ACC112 (cell line): ENCODE measurements around the gene ZNF837.
"Not testable (repeated sequence)": the region's sequence is repeated elsewhere in the genome, so short reads cannot be mapped to it uniquely, and the experiment has no call there.

Source experiments
- H2AFZ ChIP-seq: fragments of 200-600 bp; sonication (generic); one replicate; pipeline ENCODE4 v1.6.0; 2017; ENCODE audit warnings: antibody characterized with exemption, low read length; ENCODE audit not compliant: unreplicated experiment
- H3K27ac ChIP-seq: fragments of 200-600 bp; sonication (generic); 2 replicates; pipeline ENCODE4 v1.5.1; 2014; ENCODE audit warnings: low read depth, mild to moderate bottlenecking, antibody characterized with exemption, low read length, moderate library complexity
- H3K27me3 ChIP-seq: fragments of 200-600 bp; sonication (generic); 2 replicates; pipeline ENCODE4 v1.6.1; 2014; ENCODE audit warnings: mild to moderate bottlenecking, antibody characterized with exemption, low read length, moderate library complexity, mixed read lengths; ENCODE audit not compliant: insufficient read depth
- H3K36me3 ChIP-seq: fragments of 200-600 bp; sonication (generic); 2 replicates; pipeline ENCODE4 v1.6.1; 2016; ENCODE audit warnings: mild to moderate bottlenecking, antibody characterized with exemption, low read length, moderate library complexity, mixed read lengths; ENCODE audit not compliant: insufficient read depth
- H3K4me1 ChIP-seq: fragments of 200-600 bp; sonication (generic); one replicate; pipeline ENCODE4 v1.6.1; 2016; ENCODE audit warnings: low read length, mixed read lengths; ENCODE audit not compliant: insufficient read depth, unreplicated experiment, control insufficient read depth
- H3K4me3 ChIP-seq: fragments of 200-600 bp; sonication (generic); 2 replicates; pipeline ENCODE4 v1.5.1; 2014; ENCODE audit warnings: mild to moderate bottlenecking, low read depth, low read length
- H3K79me2 ChIP-seq: fragments of 200-600 bp; sonication (generic); one replicate; pipeline ENCODE4 v1.6.0; 2016; ENCODE audit warnings: low read length; ENCODE audit not compliant: control insufficient read depth, unreplicated experiment, insufficient read depth

Gene ZNF837

DNA sequence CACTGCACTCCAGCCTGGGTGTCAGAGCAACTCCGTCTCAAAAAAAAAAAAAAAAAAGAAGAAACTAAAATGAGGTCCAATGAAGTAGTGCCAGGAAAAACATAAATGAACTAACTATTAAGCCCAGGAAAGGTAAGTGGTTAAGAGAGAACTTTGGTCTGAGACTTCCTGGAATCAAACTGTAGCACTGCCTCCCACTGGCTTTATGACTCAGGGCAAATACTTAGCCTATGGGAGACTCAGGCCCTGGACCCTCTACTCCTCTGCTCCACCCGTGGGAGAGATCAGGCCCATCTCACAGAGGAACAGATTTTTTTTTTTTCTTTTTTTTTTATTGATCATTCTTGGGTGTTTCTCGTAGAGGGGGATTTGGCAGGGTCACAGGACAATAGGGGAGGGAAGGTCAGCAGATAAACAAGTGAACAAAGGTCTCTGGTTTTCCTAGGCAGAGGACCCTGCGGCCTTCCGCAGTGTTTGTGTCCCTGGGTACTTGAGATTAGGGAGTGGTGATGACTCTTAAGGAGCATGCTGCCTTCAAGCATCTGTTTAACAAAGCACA lies 23.2 kb upstream of the ZNF837 start:
- H3K36me3 ChIP-seq, H3K4me1 ChIP-seq, H3K4me3 ChIP-seq, H3K27me3 ChIP-seq, H2AFZ ChIP-seq, H3K27ac ChIP-seq: not testable (repeated sequence)
- H3K79me2 ChIP-seq, result peaks cover 12% of the 10 kb centered on the region

DNA sequence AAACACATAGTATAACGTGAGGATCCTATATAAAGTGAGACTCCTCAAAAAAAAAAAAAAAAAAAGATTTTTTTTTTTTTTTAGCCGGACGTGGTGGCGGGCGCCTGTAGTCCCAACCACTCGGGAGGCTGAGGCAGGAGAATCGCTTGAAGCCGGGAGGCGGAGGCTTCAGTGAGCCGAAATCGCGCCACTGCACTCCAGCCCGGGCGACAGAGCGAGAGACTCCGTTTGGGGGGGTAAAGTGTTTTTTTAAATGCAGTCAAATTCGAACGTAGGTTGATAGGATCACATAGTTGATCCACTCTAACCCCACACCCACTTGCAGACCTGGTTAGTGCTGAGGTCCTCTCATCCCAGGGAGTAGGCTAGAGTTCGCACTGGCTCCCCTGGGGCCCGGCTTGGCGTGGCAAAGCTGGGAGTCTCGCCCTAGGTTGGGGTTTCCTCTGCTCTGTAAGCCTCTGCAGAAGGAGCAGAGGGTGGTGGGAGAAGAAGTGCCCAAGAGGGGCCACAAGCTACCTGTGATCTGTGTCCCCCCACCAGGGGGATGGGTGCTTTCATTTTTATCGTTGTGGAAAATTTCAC lies 21.1 kb upstream of the ZNF837 start:
- H3K36me3 ChIP-seq, result no peaks in the 10 kb centered on the region
- no peaks in the 10 kb centered on the region for H3K79me2 ChIP-seq
- peaks cover 4% of the 10 kb centered on the region for H3K4me1 ChIP-seq
- peak overlapping the region; percentile 84 for H3K4me3 ChIP-seq
- H2AFZ ChIP-seq, result no peak overlapping the region
- H3K27ac ChIP-seq, result no peak overlapping the region
- no peaks in the 10 kb centered on the region for H3K27me3 ChIP-seq

DNA sequence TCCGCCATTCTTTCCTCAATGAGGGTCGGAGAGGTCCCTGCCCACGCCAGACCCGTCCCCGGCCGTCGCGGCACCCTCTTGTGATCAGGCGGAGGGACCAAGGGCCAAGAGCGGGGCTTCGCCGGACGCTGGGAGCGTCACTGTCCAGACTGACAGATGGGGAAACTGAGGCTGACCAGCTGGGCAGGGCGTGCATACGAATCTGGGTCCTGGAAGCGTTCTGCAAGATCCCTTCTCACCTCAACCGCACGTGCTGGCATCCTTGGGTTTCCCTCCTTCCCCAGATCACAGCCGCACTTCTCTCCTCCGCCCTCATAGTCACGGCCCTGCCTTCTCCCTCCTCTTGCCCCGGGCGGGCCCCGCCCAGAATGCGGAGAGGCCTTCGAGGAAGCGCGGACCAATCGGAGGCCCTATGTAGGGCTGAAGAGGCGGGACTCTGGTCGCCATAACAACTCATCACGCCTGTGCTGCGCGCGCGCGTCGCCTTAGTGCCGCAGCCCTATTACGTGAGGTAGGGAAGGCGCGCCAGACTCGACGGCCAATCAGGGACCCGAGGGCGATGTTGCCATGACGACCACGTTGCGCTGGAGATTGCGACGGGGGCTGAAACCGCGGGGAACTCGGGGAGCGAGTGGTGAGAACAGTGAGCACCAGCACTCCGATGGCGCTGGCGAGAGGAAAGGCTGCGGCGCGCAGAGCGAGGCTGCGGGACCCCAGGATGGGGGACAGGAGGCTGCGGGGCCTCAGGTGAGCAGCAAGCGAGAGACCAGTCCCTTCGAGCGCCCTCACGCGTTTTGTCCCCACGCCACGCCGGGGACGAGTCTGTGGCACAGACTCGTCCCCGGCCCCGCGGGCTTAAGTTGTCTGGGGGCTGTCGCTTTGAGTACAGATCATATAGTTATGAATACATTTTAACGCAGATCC lies 20.3 kb upstream of the ZNF837 start:
- Histone ChIP-seq H3K36me3 (no peaks in the 10 kb centered on the region), H3K27me3 (no peaks in the 10 kb centered on the region), H3K4me1 (peaks cover 4% of the 10 kb centered on the region), H3K27ac (no peak overlapping the region), H2AFZ (peak overlapping the region; percentile 68), H3K4me3 (peak overlapping the region; percentile 84), H3K79me2 (no peaks in the 10 kb centered on the region)

DNA sequence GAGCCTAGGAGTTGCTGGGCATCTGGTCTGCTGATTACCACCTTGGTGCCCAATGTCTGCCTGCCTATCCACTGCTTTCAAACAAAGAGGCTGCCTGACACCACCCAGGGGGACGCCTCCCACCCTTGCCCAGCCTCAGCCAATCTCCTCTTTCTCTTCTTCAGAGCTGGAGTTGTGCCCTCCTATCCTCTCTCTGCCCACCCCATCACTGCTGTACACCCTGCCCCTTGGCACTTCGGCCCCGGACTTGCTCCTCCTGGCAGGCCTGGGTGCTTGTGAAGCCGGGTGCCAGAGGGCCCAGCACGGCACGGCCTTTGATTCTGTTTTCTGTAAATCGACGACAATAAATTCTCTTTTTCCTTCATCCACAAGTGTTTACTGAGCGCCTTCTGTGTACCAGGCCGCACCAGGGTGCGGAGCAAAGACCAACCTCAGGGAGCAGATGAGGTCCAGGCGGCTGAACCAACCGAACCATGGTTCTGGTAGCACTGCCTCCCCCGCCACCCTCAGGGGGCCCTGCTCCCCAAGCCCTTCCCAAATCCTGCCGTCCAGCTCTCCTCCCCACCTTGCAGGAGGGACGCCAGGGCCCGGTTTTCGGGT lies 19.6 kb upstream of the ZNF837 start:
- Histone ChIP-seq H3K4me3 (peak overlapping the region; percentile 84), H3K4me1 (peaks cover 4% of the 10 kb centered on the region), H3K79me2 (no peaks in the 10 kb centered on the region), H3K27ac (no peak overlapping the region), H3K36me3 (no peaks in the 10 kb centered on the region), H2AFZ (peak overlapping the region; percentile 56), H3K27me3 (no peaks in the 10 kb centered on the region)

DNA sequence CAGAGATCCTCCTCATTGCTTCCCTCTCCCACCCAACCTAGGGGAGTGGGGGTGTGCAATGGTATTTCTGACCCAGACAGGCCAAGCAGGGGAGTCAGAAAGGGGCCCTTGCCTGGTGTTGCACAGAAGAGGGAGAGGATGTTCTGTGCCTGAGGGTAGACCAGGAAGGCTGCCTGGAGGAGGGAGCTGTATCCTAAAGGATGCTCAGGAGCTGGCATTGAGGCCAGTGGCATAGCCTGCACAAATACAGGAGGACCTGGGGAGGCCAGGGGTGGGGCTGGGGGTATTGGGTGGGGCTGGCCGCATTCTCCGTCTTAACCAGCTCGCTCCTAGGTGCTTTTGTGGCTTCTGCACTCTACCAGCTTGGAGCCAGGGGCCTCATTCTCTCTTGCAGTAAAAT lies 19.1 kb upstream of the ZNF837 start:
- Histone ChIP-seq H3K36me3 (no peaks in the 10 kb centered on the region), H3K4me1 (peaks cover 4% of the 10 kb centered on the region), H2AFZ (no peak overlapping the region), H3K27me3 (no peaks in the 10 kb centered on the region), H3K27ac (no peak overlapping the region), H3K4me3 (peak overlapping the region; percentile 84; the same call in 1 of the 2 replicates), H3K79me2 (no peaks in the 10 kb centered on the region)

DNA sequence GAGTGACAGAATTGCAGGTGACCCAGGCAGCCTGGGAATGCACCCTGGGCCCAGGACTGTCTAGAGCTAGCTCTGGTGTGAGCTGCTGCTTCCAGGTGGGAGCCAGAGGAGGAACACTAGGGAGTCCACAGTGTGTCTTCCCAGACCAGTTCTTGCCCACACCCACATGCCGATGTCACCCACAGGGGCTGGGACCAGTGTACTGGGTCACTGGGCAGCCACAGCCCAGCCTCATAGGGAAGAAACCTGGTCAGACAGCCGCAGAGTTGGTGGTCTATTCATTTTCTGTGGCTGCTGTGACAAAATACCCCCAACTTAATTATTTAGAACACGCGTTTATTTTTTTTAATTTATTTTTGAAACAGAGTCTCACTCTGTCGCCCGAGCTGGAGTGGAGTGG lies 17.7 kb upstream of the ZNF837 start:
- H3K27me3 ChIP-seq, result no peaks in the 10 kb centered on the region
- no peak overlapping the region for H3K27ac ChIP-seq
- H3K79me2 ChIP-seq, result no peaks in the 10 kb centered on the region
- H3K36me3 ChIP-seq, result 0 out of 2 replicates have a peak, but pooled peaks cover 3% of the 10 kb centered on the region
- peaks cover 4% of the 10 kb centered on the region for H3K4me1 ChIP-seq
- no peak overlapping the region for H3K4me3 ChIP-seq
- H2AFZ ChIP-seq, result no peak overlapping the region

DNA sequence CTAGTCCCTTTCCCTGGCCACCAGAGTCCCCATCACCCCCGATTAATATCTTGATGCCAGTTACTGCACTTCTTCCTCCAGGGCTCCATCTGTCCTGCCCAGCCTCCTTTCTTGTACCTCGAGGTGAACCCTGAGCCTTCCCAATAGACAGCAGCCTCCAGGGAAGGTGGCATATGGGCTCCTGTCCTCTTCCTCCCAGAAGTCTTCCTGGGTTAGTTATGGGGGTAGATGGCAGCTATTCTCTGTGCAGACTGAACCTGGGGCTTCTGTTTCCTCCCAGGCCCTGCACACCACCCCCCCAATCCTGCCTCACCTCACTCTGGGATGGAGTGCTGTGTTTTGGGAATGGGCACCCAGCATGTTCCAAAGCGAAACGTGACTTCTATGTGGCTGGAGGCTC lies 17.3 kb upstream of the ZNF837 start:
- H2AFZ ChIP-seq, result no peak overlapping the region

DNA sequence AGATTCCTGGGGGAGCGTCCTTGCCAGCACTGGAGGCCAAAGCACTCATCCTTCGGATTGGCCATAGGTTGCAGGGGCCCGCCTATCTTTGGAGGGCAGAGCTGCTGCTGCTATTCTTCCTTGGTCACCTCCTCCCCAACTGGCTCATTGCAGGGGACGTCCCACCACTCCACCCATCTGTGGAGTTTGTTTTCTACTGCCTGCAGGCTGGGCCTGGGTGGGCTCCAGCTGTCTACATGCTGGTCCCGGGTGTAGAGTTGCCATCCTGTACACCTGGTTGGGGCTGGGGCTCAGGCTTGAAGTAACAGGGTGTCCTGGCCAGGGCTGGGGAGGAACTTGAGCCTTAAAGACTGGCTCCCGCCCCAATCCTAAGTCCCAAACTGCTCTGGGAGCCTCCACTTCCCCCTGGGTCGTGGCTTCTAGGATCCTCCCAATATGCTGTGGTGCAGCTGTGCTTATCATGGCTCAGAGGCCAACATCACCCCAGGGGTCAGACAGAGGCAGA lies 16.8 kb upstream of the ZNF837 start:
- Histone ChIP-seq H3K4me3 (no peak overlapping the region), H3K27me3 (no peaks in the 10 kb centered on the region), H2AFZ (no peak overlapping the region), H3K27ac (no peak overlapping the region), H3K79me2 (peaks cover under 1% of the 10 kb centered on the region), H3K4me1 (peaks cover 4% of the 10 kb centered on the region), H3K36me3 (0 out of 2 replicates have a peak, but pooled peaks cover 3% of the 10 kb centered on the region)

More for the DNA sequence above, 17.3 kb upstream of the ZNF837 start:
- 0 out of 2 replicates have a peak, but pooled peaks cover 3% of the 10 kb centered on the region for H3K36me3 ChIP-seq
- H3K27ac ChIP-seq, result no peak overlapping the region
- peaks cover 4% of the 10 kb centered on the region for H3K4me1 ChIP-seq
- H3K4me3 ChIP-seq, result no peak overlapping the region
- H3K27me3 ChIP-seq, result no peaks in the 10 kb centered on the region
- no peaks in the 10 kb centered on the region for H3K79me2 ChIP-seq

DNA sequence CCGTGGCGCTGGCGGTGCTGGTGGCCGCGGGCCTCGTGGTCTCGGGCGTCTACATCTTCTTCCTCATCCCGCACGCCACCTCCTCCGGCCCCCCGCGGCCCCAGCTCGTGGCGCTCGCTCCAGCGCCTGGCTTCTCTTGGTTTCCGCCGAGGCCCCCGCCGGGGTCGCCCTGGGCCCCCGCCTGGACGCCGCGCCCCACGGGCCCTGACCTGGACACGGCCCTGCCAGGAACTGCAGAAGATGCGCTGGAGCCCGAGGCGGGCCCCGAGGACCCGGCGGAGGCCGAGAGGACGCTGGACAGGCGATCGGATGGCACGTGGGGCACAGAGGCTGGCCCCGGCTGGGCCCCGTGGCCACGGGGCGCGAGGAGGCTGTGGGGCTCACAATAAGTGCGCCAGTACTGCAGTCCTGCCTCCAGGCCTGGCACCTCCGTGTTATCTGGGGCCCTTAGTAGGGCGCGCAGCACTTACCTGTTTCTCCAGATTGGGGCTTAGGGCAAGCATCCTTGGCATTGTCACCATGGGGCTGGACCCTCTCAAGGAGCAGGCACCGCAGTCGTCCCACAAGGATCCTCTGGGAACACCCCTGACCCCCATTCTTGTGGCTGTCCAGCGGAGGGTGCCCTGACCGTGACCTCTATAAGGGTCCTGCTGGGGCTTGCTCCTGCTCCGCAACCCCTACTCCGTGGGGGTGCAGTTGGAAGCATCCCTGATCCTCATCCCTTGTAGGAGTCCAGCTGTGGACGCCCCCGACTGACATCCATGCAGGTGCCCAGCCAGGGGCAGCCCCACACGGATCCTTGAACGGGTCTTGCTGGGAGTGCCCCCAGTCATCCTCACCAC lies 16.1 kb upstream of the ZNF837 start:
- Histone ChIP-seq H3K4me1 (peaks cover under 1% of the 10 kb centered on the region), H2AFZ (no peak overlapping the region), H3K27me3 (no peaks in the 10 kb centered on the region), H3K27ac (no peak overlapping the region), H3K79me2 (peaks cover 4% of the 10 kb centered on the region), H3K36me3 (0 out of 2 replicates have a peak, but pooled peaks cover 3% of the 10 kb centered on the region), H3K4me3 (no peak overlapping the region)
